HG03571 (cell line): ENCODE data around the gene ZNF350.
"Not testable (repeated sequence)": the region's sequence is repeated elsewhere in the genome, so short reads cannot be mapped to it uniquely, and the experiment has no call there.

Experiments
- ATAC-seq: cut with Tn5 transposase; IDR thresholded peaks from one replicate; pipeline ENCODE4 v1.9.1; 2021; ENCODE audit not compliant: unreplicated experiment

Gene ZNF350

DNA sequence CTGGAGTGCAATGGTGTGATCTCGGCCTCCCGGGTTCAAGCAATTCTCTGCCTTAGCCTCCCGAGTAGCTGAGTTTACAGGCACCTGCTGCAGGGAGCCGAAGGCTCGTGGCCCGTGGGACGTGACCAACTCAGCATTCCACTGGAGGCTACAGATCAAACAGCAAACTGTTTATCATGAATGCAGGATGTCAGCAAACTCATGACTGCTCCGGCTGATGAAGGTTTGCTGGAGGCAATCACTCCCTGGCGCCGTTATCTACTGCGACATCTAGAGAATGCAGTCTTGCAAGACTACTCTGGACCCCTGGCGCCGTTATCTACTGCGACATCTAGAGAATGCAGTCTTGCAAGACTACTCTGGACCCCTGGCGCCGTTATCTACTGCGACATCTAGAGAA, 10.9 kb downstream of the ZNF350 start:
- ATAC-seq: not testable (repeated sequence)

DNA sequence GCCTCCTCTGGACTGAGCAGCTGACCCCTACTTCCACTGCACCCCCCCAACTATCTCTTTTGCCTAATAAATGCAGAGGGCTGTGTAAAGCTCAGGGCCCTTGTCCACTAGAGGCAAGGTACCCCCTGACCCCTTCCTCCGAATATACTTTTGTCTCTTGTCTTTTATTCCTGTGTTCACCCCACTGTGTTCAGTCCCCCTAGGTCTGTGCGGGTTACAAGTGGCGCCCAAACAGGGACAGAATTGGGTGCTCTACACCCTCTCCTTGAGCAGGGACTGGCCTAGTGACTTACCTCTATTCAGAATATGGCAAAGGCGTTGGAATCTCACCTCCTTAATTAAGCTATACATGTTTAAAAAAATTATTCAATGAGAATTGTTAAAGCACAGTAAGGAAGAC, 15.0 kb downstream of the ZNF350 start:
- ATAC-seq: no peak

DNA sequence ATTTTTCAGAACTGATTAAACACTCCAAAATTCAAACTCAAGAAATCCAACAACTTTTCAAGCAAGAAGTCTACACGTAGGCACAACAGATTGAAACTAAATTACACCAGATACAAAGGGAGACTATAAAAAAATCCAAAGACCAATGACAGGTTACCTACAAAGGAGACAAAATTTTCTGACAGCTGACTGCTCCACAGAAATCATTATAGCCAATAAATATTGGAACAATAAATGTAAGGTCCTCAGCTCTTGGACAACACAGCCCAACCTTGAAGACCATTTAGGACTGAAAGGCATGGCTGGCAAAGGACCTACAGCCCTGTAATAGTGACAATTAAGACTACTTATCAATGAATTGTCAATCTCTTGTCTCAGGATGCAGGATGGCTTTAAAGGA, 15.9 kb downstream of the ZNF350 start:
- ATAC-seq: no peak

DNA sequence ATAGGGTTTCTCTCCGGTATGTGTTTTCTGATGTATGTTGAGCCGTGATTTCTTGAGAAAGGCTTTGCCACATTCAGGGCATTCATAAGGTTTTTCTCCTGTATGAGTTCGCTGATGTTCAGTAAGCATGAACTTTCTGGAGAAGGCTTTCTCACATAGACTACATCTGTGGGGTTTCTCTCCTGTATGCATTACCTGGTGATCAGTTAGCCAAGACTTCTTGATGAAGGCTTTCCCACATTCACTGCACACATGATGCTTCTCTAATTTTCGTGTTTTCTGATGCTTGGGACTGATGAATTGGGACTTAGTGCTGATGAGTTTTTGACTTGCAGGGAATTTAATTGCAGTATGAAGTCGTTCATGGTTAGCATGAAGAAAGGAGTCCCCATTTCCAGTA, 21.1 kb downstream of the ZNF350 start:
- no peak for ATAC-seq

GRCh38 chr19:51960621-51961233, 25.9 kb downstream of the ZNF350 start:
- ATAC-seq: not testable (repeated sequence)

DNA sequence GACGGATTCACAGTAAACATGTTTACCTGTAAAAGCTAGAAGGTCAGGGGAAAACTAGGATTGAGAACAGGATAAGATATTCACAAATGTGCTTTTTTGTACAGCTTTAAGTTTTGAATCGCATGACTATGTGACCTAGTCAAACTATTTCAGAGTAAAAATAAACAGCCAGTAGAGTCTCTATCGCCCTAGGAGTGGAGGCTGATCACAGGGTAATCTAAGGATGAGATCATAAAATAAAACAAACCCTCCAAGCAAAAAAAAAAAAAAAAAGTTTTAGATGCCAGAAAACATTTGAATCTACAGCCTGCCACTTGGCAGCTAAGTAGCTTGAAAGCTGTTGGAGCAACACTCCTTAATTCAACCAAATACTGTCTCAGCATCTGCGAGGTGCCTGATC, 26.8 kb downstream of the ZNF350 start:
- ATAC-seq: no peak

- not testable (repeated sequence) for ATAC-seq
Observed at GRCh38 chr19:51957846-51958245, 28.8 kb downstream of the ZNF350 start.

DNA sequence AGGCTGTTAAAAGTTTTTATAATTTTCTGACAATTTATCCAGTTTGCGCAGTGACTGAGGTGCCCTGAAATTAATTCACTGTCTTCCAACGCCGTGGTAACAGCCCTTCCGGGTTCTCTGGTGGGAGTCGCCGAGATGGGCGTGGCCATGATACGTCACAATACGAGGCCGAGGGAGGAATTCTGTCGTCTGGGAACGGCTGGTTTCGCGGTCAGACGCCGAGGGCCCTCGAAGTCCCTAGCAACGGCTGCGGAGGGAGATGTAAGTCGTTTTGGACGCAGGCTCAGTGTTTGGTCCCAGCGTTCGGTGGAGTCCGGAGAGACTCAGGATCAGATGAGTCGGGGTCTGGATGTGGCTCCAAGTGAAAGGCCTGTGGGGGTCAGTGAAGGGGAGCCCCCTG, 37.7 kb downstream of the ZNF350 start:
- ATAC-seq: no peak

GRCh38 chr19:51946602-51947001, 40.0 kb downstream of the ZNF350 start:
- ATAC-seq: no peak

DNA sequence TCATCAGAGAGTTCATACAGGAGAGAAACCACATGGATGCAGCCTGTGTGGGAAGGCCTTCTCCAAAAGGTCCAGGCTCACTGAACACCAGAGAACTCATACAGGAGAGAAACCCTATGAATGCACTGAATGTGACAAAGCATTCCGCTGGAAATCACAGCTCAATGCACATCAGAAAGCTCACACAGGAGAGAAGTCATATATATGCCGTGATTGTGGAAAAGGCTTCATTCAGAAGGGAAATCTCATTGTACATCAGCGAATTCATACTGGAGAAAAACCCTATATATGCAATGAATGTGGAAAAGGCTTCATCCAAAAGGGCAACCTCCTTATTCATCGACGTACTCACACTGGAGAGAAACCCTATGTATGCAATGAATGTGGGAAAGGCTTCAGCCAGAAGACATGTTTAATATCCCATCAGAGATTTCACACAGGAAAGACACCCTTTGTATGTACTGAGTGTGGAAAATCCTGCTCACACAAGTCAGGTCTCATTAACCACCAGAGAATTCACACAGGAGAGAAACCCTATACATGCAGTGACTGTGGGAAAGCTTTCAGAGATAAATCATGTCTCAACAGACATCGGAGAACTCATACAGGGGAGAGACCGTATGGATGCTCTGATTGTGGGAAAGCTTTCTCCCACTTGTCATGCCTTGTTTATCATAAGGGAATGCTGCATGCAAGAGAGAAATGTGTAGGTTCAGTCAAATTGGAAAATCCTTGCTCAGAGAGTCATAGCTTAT, 41.7 kb downstream of the ZNF350 start:
- ATAC-seq: no peak

- no peak for ATAC-seq
Observed at GRCh38 chr19:51938936-51939335, 47.7 kb downstream of the ZNF350 start.

GRCh38 chr19:51931921-51932320, 54.7 kb downstream of the ZNF350 start:
- ATAC-seq: no peak

DNA sequence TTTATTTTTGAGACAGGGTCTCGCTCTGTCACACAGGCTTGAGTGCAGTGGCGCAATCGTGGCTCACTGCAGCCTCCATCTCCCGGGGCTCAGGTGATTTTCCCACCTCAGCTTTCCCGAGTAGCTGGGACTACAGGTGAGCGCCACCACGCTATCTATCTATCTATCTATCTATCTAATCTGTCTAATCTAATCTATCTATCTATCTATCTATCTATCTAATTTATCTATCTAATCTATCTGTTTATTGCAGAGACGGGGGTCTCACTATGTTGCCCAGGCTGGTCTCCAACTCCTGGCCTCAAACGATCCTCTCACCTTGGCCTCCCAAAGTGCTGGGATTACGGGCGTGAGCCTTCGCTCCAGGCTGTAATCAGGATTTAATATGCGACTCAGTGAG, 58.8 kb downstream of the ZNF350 start:
- ATAC-seq: no peak

GRCh38 chr19:51926784-51927741, 59.6 kb downstream of the ZNF350 start, which contains the start of gene ZNF613:
TSS of gene ZNF613 (plus strand) at chr19:51927472. CDS start at chr19:51936221, 8,749 bp downstream.
- ATAC-seq: peak; percentile 70

GRCh38 chr19:51926426-51926783, 60.2 kb downstream of the ZNF350 start:
- ATAC-seq: no peak

- no peak for ATAC-seq
Observed at GRCh38 chr19:51921949-51922348, 64.7 kb downstream of the ZNF350 start.

DNA sequence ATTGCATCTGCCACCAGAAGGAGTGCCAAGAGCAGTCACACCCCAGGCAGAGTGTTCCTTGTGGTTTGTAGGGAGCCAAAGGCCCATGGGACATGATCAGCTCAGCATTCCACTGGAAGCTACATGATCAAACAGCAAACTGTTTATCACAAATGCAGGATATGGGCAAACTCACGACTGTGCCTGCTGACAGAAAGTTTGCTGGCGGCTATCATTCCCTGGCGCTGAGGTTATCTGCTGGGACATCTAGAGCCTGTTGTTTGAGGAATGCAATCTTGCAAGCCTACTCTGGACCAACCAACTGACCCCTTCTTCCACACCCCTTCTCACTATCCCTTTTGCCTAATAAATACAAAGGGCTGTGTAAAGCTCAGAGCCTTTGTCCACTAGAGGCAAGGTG, 67.0 kb downstream of the ZNF350 start:
- no peak for ATAC-seq

DNA sequence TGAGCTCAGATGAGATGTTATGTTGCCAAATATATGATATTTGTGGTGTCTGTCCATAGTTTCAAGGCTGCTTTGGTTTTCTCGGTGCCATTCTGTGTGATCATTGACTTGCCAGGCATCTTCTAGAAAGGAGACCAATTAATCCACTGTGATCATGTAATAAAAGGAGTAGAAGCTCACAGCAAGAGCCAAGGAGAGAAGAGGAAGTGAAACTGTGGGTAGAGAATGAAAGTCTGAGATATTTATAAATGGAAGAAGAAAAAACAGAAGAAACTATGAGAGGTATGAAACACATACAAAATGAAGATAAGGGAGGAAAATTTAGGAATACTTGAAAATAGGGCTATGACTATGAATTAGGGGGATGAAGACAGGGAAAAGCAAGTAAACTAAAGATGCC, 70.5 kb downstream of the ZNF350 start:
- ATAC-seq: no peak

DNA sequence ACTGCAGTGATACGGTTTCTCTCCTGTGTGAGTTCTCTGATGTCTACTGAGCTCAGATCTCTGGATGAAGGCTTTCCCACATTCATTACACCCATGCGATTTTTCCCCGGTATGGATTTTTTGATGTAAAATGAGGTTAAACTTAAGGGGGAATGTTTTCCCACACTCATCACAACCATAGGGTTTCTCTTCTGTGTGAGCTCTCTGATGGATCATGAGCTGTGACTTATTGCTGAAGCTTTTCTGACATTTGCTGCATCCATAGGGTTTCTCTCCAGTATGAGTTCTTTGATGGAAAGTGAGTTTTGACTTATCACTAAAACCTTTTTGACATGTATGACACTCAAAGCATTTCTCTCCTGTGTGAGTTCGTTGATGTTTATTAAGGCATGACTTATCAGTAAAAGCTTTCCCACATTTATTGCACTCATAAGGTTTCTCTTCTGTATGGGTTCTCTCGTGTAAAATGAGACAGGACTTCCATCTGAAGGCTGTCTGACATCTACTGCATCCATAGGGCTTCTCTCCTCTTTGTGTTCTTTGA, 71.2 kb downstream of the ZNF350 start:
- ATAC-seq: no peak
